ENCODE measurements around the gene FBRSL1. TPM values are rescaled to one million over a fixed set of nuclear protein-coding genes. Genes with fewer than 3 reads are reported as not detected.

FBRSL1 gene
- total and polyA plus RNA-seq, 2 of the 8 experiments (the other 6 are each of a cell fraction or from before 2014, with no cell fraction given) = 18.4 to 109 TPM

GRCh38 chr12:132514838-132515237 lies 24.9 kb downstream of the FBRSL1 start:
- H2AFZ ChIP-seq (ENCODE audit: low read length) = no peak overlapping the region
- H2BK15ac ChIP-seq (ENCODE audit: low read length) = no peak overlapping the region
- POLR2A ChIA-PET (ENCODE audit: partially characterized antibody) = interaction anchor here (1.0 to 1.9 kb wide), 2 partner anchors 12 to 14 kb away, joined by 3 to 4 read pairs; no protein-coding TSS in a partner anchor
- peaks cover 5 to 17% of the 10 kb centered on the region in 2 experiments for H4K20me1 ChIP-seq (replicated peaks in 1 of 2; ENCODE audit: control insufficient read depth in 1 of 2, insufficient read depth in 2 of 2, low read length in 2 of 2)
- H3K4me2 ChIP-seq (ENCODE audit: insufficient read depth in 1 of 2, low read depth in 2 of 2, low read length in 2 of 2) = no peak overlapping the region
- no peaks in the 10 kb centered on the region for H3K79me2 ChIP-seq (ENCODE audit: control insufficient read depth in 1 of 2, insufficient read depth in 2 of 2, low read length in 2 of 2)
- H3K18ac ChIP-seq (ENCODE audit: extremely low read depth, low read length) = no peak overlapping the region
- no peak overlapping the region for H2AK5ac ChIP-seq (ENCODE audit: low read depth, low read length)
- no peak overlapping the region for H2BK120ac ChIP-seq (replicated peaks; ENCODE audit: low read depth, low read length)
- peaks cover 8% of the 10 kb centered on the region for H3K23me2 ChIP-seq (ENCODE audit: low read depth, low read length)
- H3K79me1 ChIP-seq (ENCODE audit: low read depth, low read length) = peaks cover 5% of the 10 kb centered on the region; the same call in 1 of the 2 replicates
- H3K36me3 ChIP-seq (ENCODE audit: control insufficient read depth in 2 of 4, insufficient read depth in 4 of 4, low read length in 3 of 4) = no peaks in the 10 kb centered on the region; a peak in 1 of 8 replicates
- no peak for FAIRE-seq
- no peak for DNase-seq (ENCODE audit: low read depth in 1 of 2, low spot score in 2 of 2)
- TF ChIP-seq ATF3 (IDR thresholded peaks at IDR 0.05; ENCODE audit: insufficient read depth, low read depth, low read length) (no peak), SIRT6 (IDR thresholded peaks at IDR 0.05; ENCODE audit: low read length) (no peak), CTBP2 (IDR thresholded peaks at IDR 0.05; ENCODE audit: borderline replicate concordance, insufficient read depth, insufficient read length, low read length) (no peak), RNF2 (IDR thresholded peaks at IDR 0.05; ENCODE audit: borderline replicate concordance, low read depth, low read length, missing control alignments, poor library complexity, severe bottlenecking) (no peak), SUZ12 (IDR thresholded peaks at IDR 0.05; ENCODE audit: low read length) (no peak), GTF2F1 (IDR thresholded peaks at IDR 0.05; ENCODE audit: borderline replicate concordance, low read depth, low read length) (no peak), SIX5 (IDR thresholded peaks at IDR 0.05; ENCODE audit: low read depth, low read length) (no peak), KDM1A (IDR thresholded peaks at IDR 0.05; ENCODE audit: borderline replicate concordance, low read length) (no peak), BCL11A (IDR thresholded peaks at IDR 0.05; ENCODE audit: low read depth in 2 of 2, low read length in 2 of 2) (no peak)
- no peak overlapping the region for H2BK5ac ChIP-seq (ENCODE audit: low read depth, low read length)
- H3K4ac ChIP-seq (replicated peaks; ENCODE audit: insufficient read length, low read depth, low read length) = no peak overlapping the region
- no peak overlapping the region for H3K23ac ChIP-seq (ENCODE audit: insufficient read length)
- peaks cover 10 to 15% of the 10 kb centered on the region in 2 experiments for H3K9me3 ChIP-seq (ENCODE audit: insufficient read depth in 2 of 2, low read depth in 1 of 2, low read length in 1 of 2)
- no peak overlapping the region for H2BK20ac ChIP-seq (ENCODE audit: low read length)
- H2BK12ac ChIP-seq (ENCODE audit: low read depth, low read length) = no peak overlapping the region
- H3K4me1 ChIP-seq (replicated peaks in 1 of 4; ENCODE audit: control insufficient read depth in 3 of 4, insufficient read depth in 4 of 4, low read length in 3 of 4) = no peaks in the 10 kb centered on the region; a peak in 1 of 7 replicates
- peaks cover 0 to 27% (median 16%) of the 10 kb centered on the region in 4 experiments; a peak in 5 of 7 replicates for H3K27me3 ChIP-seq (replicated peaks in 1 of 4; ENCODE audit: control insufficient read depth in 3 of 4, extremely low read depth in 1 of 4, insufficient read depth in 3 of 4, low read length in 3 of 4)
- no peak overlapping the region for H3K9ac ChIP-seq (replicated peaks in 1 of 4; ENCODE audit: extremely low read depth in 1 of 4, low read depth in 3 of 4, low read length in 3 of 4)
- H3K14ac ChIP-seq (ENCODE audit: insufficient read length) = no peak overlapping the region
- CTCF ChIA-PET (ENCODE audit: partially characterized antibody) = interaction anchor here (0.8 to 2.5 kb wide), 7 partner anchors 8 to 100 kb away, joined by 3 to 15 read pairs (median 5); no protein-coding TSS in a partner anchor
- no peak overlapping the region for H3K4me3 ChIP-seq (ENCODE audit: extremely low read depth in 1 of 4, insufficient read depth in 2 of 4, low read depth in 3 of 4, low read length in 4 of 4)
- H3K27ac ChIP-seq (ENCODE audit: low read depth, low read length) = no peak overlapping the region
- no peak overlapping the region for H4K91ac ChIP-seq (replicated peaks; ENCODE audit: insufficient read length, low read length)
- H4K8ac ChIP-seq (ENCODE audit: extremely low read depth, insufficient read depth, low read length) = no peak overlapping the region
- no peak overlapping the region for H4K5ac ChIP-seq (ENCODE audit: insufficient read length, low read depth, low read length)
- no peak overlapping the region for H3K56ac ChIP-seq (replicated peaks; ENCODE audit: insufficient read length, low read depth, low read length)
- WGBS, 2 experiments (ENCODE audit: extremely low coverage in 1 of 2, insufficient coverage in 1 of 2, insufficient read length in 1 of 2, insufficient replicate concordance in 2 of 2, low coverage in 1 of 2, low lambda C conversion rate in 2 of 2, missing lambda C conversion rate in 1 of 2) = 91% methylated on average over 5 of the region's 5 CpGs; no CpG with 5 or more reads in 1 of the 2 experiments
